Fibroblast of lung (primary cell): ENCODE results near the gene NIPAL4. TPM values are rescaled to one million over a fixed set of nuclear protein-coding genes. Genes with fewer than 3 reads are reported as not detected.

Experiments used
- DNase-seq, 2 donors: peaks; one replicate each; pipeline versions ENCODE4 v3.0.0 to v3.0.0-alpha.2; 2010; ENCODE audit warnings: low read depth in 2 of 2
- H2AFZ ChIP-seq: 2 replicates; pipeline ENCODE4 v1.5.1; 2012; ENCODE audit warnings: low read length, control low read depth, inconsistent platforms
- H3K27ac ChIP-seq: 2 replicates; pipeline ENCODE4 v1.5.1; 2011; ENCODE audit warnings: low read length, control low read depth; ENCODE audit not compliant: insufficient read depth
- H3K27me3 ChIP-seq: 2 replicates; pipeline ENCODE4 v1.5.1; 2011; ENCODE audit warnings: mild to moderate bottlenecking, low read length; ENCODE audit not compliant: control insufficient read depth, insufficient read depth
- H3K36me3 ChIP-seq: 2 replicates; pipeline ENCODE4 v1.5.1; 2011; ENCODE audit warnings: low read length; ENCODE audit not compliant: control insufficient read depth, insufficient read depth
- H3K4me1 ChIP-seq: 2 replicates; pipeline ENCODE4 v1.5.1; 2011; ENCODE audit warnings: low read length; ENCODE audit not compliant: control insufficient read depth, insufficient read depth; ENCODE audit errors: extremely low read depth
- H3K4me2 ChIP-seq: 2 replicates; pipeline ENCODE4 v1.5.1; 2011; ENCODE audit warnings: low read length, control low read depth; ENCODE audit not compliant: insufficient read depth; ENCODE audit errors: extremely low read depth
- H3K4me3 ChIP-seq, 4 experiments: fragments of 200-600 bp in 1 of 4; sonication (generic) in 1 of 4; replicated peaks in 1 of 4; 2 replicates each; pipeline ENCODE4 v1.5.1; 2011 to 2016; ENCODE audit warnings: low read length in 4 of 4, low read depth in 3 of 4, mild to moderate bottlenecking in 3 of 4, control low read depth in 2 of 4, inconsistent platforms in 1 of 4, mixed read lengths in 1 of 4; ENCODE audit not compliant: insufficient read depth in 1 of 4; ENCODE audit errors: control extremely low read depth in 1 of 4
- H3K79me2 ChIP-seq: 2 replicates; pipeline ENCODE4 v1.5.1; 2012; ENCODE audit warnings: mild to moderate bottlenecking, low read length, inconsistent platforms; ENCODE audit not compliant: control insufficient read depth, insufficient read depth
- H3K9ac ChIP-seq: 2 replicates; pipeline ENCODE4 v1.5.1; 2011; ENCODE audit warnings: mild to moderate bottlenecking, low read length, control low read depth; ENCODE audit not compliant: insufficient read depth
- H3K9me3 ChIP-seq: 2 replicates; pipeline ENCODE4 v1.5.1; 2012; ENCODE audit warnings: low read depth, low read length; ENCODE audit not compliant: control insufficient read depth, insufficient read depth
- H4K20me1 ChIP-seq: 2 replicates; pipeline ENCODE4 v1.5.1; 2011; ENCODE audit warnings: low read length; ENCODE audit not compliant: control insufficient read depth, insufficient read depth; ENCODE audit errors: extremely low read depth
- CTCF ChIP-seq, 2 donors: IDR thresholded peaks in 1 of 2; conservative IDR thresholded peaks in 1 of 2; 1 replicate in 1 of 2; 2 replicates in 1 of 2; pipeline ENCODE4 v1.5.1; 2011 to 2012; ENCODE audit warnings: low read length in 2 of 2, control low read depth in 1 of 2, inconsistent platforms in 1 of 2, low read depth in 1 of 2, mild to moderate bottlenecking in 1 of 2
- EZH2 ChIP-seq: IDR thresholded peaks from 2 replicates; pipeline ENCODE4 v1.5.1; 2012; ENCODE audit warnings: low read length, control low read depth, mild to moderate bottlenecking; ENCODE audit errors: missing control alignments
- polyA plus RNA-seq, 2 donors: library from polyadenylated mRNA; depleted of rRNA in 1 of 2; stranded (reverse) in 1 of 2; unstranded in 1 of 2; fragments of >200 nt; gene quantifications; 2 replicates each; pipeline ENCODE4 v1.2.1, GENCODE V29; 2011 to 2012; ENCODE audit warnings: missing spikeins in 1 of 2
- total RNA-seq: library from RNA; depleted of rRNA; stranded (reverse); fragments of >200 nt; gene quantifications from 2 replicates; pipeline ENCODE4 v1.2.1, GENCODE V29; 2014

The NIPAL4 gene
- total and polyA plus RNA-seq, 2 donors (not counting 1 experiment from before 2014, with no cell fraction given): 0.07 to 0.17 TPM

- Histone ChIP-seq H3K9ac (no peak overlapping the region), H3K4me2 (no peak overlapping the region), H3K9me3 (no peaks in the 10 kb centered on the region)
Observed at GRCh38 chr5:157460921-157461792, 1.1 kb downstream of the NIPAL4 start.

GRCh38 chr5:157463081-157463480, 3.1 kb downstream of the NIPAL4 start:
- TF ChIP-seq CTCF (conservative IDR thresholded peaks at IDR 0.05 in 1 of 2, IDR thresholded peaks at IDR 0.05 in 1 of 2; ENCODE audit: low read depth in 1 of 2, low read length in 2 of 2): no peak
- TF ChIP-seq EZH2: no peak
- H2AFZ ChIP-seq: no peak overlapping the region
- no peaks in the 10 kb centered on the region for H3K79me2 ChIP-seq
- no peaks in the 10 kb centered on the region for H4K20me1 ChIP-seq
- H3K4me2 ChIP-seq: no peak overlapping the region
- H3K4me3 ChIP-seq: no peak overlapping the region
- peak in 1 of 2 donors; percentile 55 for DNase-seq
- no peaks in the 10 kb centered on the region for H3K9me3 ChIP-seq
- H3K36me3 ChIP-seq: no peaks in the 10 kb centered on the region
- peaks cover 3% of the 10 kb centered on the region for H3K4me1 ChIP-seq
- H3K27me3 ChIP-seq: peaks cover 10% of the 10 kb centered on the region
- no peak overlapping the region for H3K27ac ChIP-seq
- no peak overlapping the region for H3K9ac ChIP-seq

More at GRCh38 chr5:157460921-157461792, 1.1 kb downstream of the NIPAL4 start:
- H3K79me2 ChIP-seq: no peaks in the 10 kb centered on the region
- no peak overlapping the region for H3K4me3 ChIP-seq
- no peaks in the 10 kb centered on the region for H3K36me3 ChIP-seq
- TF ChIP-seq CTCF (conservative IDR thresholded peaks at IDR 0.05 in 1 of 2, IDR thresholded peaks at IDR 0.05 in 1 of 2; ENCODE audit: low read depth in 1 of 2, low read length in 2 of 2): no peak
- no peak for TF ChIP-seq EZH2
- no peak for DNase-seq
- no peaks in the 10 kb centered on the region for H4K20me1 ChIP-seq
- H3K4me1 ChIP-seq: peaks cover 3% of the 10 kb centered on the region
- no peak overlapping the region for H3K27ac ChIP-seq
- no peak overlapping the region for H2AFZ ChIP-seq
- peaks cover 10% of the 10 kb centered on the region for H3K27me3 ChIP-seq

- Histone ChIP-seq H3K4me3 (no peak overlapping the region), H2AFZ (no peak overlapping the region), H3K9me3 (no peaks in the 10 kb centered on the region), H4K20me1 (no peaks in the 10 kb centered on the region), H3K36me3 (no peaks in the 10 kb centered on the region), H3K4me1 (peaks cover 3% of the 10 kb centered on the region), H3K79me2 (no peaks in the 10 kb centered on the region), H3K9ac (no peak overlapping the region), H3K27ac (no peak overlapping the region), H3K4me2 (peak overlapping the region; percentile 13), H3K27me3 (peaks cover 10% of the 10 kb centered on the region)
- DNase-seq: peak; percentile 22 to 77
- TF ChIP-seq CTCF (conservative IDR thresholded peaks at IDR 0.05 in 1 of 2, IDR thresholded peaks at IDR 0.05 in 1 of 2; ENCODE audit: low read depth in 1 of 2, low read length in 2 of 2) (no peak), EZH2 (no peak)
Observed at GRCh38 chr5:157463621-157464518, 3.9 kb downstream of the NIPAL4 start.
